ENCODE results near the gene KAZN. TPM values are rescaled to one million over a fixed set of nuclear protein-coding genes. Genes with fewer than 3 reads are reported as not detected.

KAZN gene
- total RNA-seq, 1 donor from 2014 or later: 5.7 TPM

GRCh38 chr1:14626869-14627607 is 28.6 kb downstream of the KAZN start:
- no peak overlapping the region for H3K4me3 ChIP-seq (ENCODE audit: low read depth, low read length)
- no peak for DNase-seq (ENCODE audit: low read depth)
- no peak for TF ChIP-seq CTCF (conservative IDR thresholded peaks at IDR 0.05; ENCODE audit: low read depth, low read length)

GRCh38 chr1:14627608-14628489 is 29.4 kb downstream of the KAZN start:
- no peak for TF ChIP-seq CTCF (conservative IDR thresholded peaks at IDR 0.05; ENCODE audit: low read depth, low read length)
- H3K4me3 ChIP-seq (ENCODE audit: low read depth, low read length): no peak overlapping the region
- DNase-seq (ENCODE audit: low read depth): no peak

GRCh38 chr1:14629363-14630014 is 31.0 kb downstream of the KAZN start:
- TF ChIP-seq CTCF (conservative IDR thresholded peaks at IDR 0.05; ENCODE audit: low read depth, low read length): no peak

GRCh38 chr1:14630986-14631385 is 32.5 kb downstream of the KAZN start:
- no peak for DNase-seq (ENCODE audit: low read depth)
- no peak for TF ChIP-seq CTCF (conservative IDR thresholded peaks at IDR 0.05; ENCODE audit: low read depth, low read length)

More at GRCh38 chr1:14629363-14630014, 31.0 kb downstream of the KAZN start:
- H3K4me3 ChIP-seq (ENCODE audit: low read depth, low read length): no peak overlapping the region
- no peak for DNase-seq (ENCODE audit: low read depth)

GRCh38 chr1:14631421-14631820 is 32.9 kb downstream of the KAZN start:
- H3K4me3 ChIP-seq (ENCODE audit: low read depth, low read length): no peak overlapping the region
- DNase-seq (ENCODE audit: low read depth): no peak
- TF ChIP-seq CTCF (conservative IDR thresholded peaks at IDR 0.05; ENCODE audit: low read depth, low read length): no peak

More at GRCh38 chr1:14630986-14631385, 32.5 kb downstream of the KAZN start:
- H3K4me3 ChIP-seq (ENCODE audit: low read depth, low read length): no peak overlapping the region

- DNase-seq (ENCODE audit: low read depth): no peak
- H3K4me3 ChIP-seq (ENCODE audit: low read depth, low read length): no peak overlapping the region
- no peak for TF ChIP-seq CTCF (conservative IDR thresholded peaks at IDR 0.05; ENCODE audit: low read depth, low read length)
These were observed 36.0 kb downstream of the KAZN start for GRCh38 chr1:14634486-14634885.

Data from epithelial cell of proximal tubule (primary cell).